Measurements from ENCODE around the gene TNFRSF8.

The TNFRSF8 gene

DNA sequence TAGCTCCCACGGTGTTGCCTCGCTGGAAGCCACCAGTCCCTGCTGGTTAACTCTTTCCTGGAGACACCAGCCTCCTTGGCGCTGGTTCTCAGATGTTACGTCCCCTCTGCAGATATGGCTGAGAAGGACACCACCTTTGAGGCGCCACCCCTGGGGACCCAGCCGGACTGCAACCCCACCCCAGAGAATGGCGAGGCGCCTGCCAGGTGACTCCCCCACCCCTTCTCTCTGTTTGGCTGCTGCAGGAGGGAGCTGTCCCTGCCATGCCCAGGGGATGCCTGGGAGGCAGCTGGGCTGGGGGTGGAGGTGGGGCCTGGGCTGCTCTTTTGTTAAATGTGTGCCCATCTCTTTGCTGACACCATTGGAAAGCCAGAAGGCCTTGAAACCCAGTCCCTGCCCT lies 60.1 kb downstream of the TNFRSF8 start:
- DNase-seq: no peak

DNA sequence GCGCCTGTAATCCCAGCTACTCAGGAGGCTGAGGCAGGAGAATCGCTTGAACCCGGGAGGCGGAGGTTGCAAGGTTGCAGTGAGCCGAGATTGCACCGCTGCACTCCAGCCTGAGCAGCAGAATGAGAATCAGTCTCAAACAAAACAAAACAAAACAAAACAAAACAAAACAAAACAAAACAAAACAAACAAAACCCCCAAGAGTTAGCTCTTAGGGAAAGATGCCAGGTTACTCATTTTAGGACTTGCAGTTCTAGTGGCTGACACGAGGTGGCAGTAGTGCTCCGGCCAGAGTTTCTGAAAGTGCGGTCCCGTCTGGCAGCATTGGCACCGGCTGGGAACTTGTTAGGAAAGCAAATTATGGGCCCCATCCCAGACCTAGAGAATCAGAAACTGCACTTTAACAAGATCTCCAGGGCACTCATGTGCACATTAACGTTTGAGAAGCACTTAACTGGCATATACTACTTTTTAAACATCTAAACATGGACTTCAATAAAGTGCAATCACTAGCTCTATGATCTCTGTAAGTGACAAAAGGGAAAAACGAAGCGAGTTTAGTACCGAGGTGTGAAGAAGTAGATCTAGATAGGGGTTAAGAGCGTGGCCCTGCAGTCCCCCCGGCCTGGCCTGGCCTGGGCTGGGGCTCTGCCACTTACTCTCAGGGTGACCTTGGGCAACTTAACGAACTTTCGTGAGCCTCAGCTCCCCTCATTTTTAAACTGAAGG lies 61.8 kb downstream of the TNFRSF8 start:
- peak; percentile 82 for DNase-seq

DNA sequence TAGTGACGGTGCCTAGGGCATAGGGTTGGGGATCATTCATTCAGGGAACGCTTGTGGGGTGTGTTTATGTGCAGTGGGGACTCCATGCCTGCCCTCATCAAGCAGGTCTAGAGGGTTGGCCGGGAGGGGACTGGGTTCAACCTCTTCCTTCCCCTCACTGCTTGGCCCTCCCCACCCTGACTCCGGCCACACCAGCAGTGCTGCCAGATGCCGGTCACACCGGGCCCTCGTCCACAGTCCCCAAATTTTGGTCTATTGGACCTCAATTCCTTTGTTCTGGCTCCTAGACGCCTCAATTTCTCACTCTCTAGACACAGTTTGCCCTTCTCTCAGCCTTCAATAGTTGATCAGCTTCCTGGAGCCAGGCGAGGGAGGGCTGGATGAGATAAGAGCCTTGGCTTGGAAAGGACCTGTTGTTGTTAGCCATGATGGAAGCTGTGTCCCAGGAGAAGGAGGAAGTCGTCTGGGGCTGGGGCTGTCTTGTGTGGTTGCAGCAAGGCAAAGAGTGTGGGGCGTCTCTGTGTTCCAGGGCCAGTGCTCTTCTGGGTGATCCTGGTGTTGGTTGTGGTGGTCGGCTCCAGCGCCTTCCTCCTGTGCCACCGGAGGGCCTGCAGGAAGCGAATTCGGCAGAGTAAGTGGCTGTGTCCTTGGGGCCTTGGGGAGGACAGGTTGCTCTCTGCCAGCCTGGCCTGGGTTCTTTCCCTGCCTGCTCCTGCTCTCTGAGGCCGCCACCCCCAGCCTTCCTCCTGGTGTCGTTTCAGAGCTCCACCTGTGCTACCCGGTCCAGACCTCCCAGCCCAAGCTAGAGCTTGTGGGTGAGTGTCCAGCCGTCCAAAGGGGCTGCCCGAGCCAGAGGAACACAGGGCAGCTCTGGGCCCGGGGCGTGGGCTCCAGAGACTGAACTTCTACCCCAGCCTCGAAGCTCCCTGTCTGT lies 62.6 kb downstream of the TNFRSF8 start:
- DNase-seq: no peak

DNA sequence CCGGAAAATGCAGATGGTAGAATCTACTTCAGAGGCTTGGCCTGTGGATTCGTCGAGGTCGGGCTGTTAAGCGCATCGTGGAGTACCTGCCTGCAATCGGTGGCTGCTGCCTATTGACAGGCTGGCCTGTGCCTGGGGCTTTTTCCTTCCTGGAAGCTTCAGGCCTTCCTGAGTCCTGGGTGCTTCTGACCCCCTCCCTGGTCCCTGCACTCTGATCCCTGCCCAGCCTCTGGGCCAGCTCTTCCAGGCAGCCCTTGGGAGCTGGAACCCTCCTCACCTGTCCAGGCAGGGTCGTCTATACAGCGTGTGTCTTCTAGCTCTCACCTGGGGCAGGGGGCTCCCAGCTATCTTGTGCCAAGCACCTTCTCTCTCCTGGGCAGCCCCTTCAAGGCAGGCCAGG lies 63.7 kb downstream of the TNFRSF8 start:
- no peak for DNase-seq

DNA sequence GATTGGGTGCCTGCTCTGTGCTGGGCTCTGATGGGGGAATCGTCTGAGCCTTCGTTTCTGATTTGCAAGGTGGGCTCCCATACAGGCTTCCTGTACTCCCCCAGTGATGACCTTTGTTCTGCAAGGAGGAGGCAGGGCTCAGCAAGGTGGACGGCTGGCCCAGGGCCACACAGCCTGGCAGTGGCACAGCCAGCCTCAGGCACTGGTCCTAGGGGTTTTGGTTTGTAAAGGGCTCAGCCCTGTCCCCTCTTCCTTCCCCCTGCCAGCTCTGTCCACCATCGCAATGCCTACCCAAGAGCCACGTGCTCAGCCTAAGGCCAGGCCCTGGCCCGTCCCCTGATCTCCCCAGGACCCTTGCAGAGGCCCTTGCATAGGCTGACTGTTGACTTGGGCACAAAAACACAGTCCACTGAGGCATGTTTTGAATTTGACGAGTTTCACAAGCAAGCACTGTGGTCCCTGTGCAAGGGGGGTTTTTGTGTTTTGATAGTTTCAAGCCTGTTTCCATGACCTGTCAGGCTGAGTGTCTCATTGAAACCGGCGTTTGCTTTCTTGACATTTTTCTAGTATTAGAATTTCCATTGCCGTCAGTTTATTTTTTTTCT lies 64.2 kb downstream of the TNFRSF8 start:
- DNase-seq: no peak

DNA sequence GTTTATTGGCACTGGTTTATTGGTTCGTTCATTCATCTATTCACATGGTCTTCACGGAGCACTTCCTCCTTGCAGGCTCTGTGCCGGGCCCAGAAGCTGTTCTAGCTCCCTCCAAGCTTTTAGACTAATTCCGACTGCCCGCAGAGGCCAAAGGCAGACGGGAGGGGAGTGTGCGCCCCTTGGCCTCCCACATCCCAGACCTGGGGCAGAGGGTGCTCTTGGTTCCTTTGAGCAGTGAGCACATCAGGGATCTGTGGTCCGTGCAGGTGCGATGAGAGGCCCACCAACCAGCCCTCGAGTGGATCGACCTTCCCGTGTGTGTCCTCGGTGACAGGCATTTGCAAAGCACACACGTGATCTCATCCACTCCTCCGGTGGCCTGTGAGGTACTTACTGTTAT lies 65.0 kb downstream of the TNFRSF8 start:
- DNase-seq: no peak

DNA sequence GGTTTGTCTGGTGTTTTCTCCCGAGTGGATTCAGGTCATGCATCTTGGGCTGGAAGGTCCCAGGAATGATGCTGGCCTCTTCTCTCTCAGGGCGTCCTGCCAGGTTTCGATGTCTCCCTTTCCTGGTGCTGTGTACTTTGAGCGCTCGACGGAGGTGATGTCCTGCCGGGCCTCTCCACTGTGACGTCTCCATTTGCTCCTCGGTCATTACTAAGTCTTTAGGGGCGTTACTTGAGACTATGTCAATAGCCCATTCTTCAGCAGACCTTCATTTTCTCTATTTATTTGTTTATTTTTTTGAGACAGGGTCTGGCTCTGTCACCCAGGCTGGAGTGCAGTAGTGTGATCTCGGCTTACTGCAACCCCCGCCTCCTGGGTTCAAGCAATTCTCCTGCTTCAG lies 66.5 kb downstream of the TNFRSF8 start:
- DNase-seq: no peak

DNA sequence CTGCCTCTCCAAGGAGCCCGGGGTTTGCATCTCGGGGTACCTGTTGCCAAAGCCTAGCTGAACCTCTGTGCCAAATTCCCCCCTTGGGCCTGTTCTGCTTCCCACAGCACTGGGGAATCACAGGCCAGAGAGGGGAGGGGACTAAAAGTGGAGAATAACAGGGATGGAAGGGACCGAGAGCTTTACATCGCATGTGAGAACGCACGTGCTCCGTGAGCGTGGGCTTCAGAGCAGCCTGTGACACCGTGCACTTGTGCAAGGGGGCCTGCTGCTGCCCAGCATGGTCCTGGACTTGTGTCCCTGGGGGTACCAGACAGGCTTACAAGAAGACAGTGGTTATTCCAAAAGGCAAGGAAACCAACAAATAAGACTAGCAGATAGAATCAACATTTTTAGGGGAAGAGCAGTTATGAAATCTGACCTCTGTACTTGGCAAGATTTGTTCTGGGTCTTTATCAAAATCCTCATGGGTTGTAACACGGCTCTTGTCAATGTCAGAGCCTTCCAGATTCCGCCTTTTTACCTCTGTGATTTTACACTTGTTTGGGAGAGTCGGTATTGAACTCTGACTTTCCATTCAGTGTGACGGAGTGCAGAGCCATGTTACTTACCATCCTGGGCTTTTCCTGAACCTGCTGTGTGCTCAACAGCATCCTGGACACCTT lies 67.5 kb downstream of the TNFRSF8 start:
- DNase-seq: no peak

DNA sequence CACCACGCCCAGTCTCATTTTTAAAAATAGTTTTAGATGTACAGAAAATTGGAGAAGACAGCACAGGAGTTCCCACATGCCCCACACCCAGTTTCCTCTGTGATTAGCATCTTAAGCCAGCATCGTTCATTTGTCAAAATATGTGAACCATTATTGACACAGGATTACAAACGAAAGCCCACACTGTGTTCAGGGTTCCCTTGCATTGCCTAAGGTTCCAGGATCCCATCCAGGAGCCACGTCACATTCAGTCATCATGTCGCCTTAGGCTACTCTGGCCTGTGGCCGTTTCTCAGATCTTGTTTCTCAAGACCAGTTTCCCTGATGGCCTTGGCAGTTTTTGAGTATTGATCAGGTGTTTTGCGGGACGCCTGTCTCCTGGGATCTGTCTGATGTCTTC lies 69.0 kb downstream of the TNFRSF8 start:
- no peak for DNase-seq

DNA sequence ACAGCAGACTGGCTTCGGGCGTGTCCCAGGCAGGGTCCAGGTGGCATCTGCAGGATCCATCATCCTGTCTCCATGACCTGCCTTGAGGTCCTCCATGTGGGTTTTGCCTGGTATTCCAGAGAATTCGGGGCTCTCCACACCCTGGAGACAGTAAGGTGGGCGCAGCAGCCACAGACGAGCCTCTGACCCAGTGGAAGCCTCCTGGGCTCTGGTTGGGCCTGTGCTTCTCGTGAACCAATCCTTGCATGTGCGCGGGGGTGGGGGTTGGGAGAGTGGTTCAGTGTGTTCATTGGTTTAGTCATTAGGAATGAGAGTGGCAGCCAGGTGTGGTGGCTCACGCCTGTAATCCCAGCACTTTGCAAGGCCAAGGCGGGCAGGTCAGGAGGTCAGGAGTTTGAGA lies 71.6 kb downstream of the TNFRSF8 start:
- DNase-seq: no peak

DNA sequence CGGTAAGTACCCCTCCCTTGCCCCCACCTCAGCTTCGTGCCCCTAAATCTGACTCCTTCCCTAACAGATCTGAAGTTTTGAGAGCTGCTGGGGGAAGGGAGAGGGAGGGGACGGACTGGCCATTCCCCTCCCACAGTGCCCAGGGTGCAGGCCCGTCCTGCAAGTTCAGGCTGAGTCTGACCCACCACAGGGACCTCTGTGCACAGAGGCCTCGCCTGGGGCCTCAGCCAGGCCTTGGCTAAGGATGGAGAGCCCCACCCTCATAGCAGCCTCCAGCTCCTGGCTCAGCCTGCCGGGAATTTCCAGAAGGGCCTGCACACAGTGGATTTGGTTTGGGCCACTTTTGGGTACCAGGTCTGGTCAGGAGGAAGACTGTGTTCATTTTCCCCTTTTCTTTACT lies 72.5 kb downstream of the TNFRSF8 start:
- no peak for DNase-seq

DNA sequence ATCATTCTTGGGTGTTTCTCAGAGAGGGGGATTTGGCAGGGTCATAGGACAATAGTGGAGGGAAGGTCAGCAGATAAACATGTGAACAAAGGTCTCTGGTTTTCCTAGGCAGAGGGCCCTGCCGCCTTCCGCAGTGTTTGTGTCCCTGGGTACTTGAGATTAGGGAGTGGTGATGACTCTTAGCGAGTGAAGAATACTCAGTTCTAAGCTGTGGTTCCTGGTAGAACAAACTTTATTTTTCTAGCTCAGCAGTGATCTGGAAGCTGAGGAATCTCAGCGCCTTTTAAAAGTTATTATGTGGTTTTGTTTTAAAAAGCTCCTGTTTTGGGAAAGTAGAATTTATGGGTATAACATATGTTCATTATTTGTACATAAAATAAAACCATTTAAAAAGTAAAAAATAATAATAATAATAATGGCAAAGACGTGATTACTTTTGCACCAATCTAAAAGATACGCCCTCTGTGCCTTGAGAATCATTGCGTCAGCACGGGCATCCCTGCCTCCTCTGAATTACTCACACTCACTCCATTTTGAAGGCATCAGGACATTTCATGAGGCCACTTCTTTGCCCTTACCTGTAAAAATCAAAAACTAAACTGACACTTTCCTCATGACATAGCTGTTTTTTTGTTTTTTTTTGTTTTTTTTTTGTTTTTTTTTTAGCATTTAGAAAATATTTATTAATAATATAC lies 74.0 kb downstream of the TNFRSF8 start:
- no peak for DNase-seq

DNA sequence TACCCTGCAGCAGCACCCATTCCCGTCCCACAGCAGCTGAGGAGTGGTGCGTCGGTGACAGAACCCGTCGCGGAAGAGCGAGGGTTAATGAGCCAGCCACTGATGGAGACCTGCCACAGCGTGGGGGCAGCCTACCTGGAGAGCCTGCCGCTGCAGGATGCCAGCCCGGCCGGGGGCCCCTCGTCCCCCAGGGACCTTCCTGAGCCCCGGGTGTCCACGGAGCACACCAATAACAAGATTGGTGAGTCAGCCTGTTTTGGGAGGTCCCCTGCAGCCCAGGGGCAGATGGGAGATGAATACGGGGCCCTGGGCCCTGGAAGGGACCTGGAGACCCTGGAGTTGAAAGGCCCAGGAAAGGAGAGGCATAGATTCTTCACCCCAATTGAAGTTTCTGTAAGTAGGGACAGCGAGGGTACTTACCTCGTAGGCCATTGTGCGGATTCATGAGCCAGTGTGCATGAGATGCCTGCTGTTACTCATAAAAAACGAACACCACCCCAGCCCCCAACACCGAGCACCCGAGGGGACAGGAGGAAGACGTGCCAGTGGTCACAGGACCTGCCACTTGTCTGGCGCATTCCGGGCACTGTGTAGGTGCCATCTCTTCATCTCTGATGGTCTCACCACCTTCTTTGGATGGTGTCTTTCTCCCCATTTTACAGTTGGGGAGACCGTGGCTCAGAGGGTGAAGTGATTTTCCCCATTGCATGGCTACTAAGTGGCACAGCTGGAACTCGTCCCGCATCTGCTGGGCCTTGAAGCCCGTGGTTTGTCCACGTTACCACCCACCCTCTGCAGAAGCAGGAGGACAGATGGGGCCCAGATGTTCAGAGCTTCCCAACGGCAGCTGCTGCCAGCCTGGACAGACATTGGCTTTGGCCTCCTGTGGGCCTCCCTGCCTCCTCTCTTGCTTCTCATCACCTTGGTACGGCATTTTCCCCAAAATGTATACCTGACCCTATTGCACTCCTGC lies 75.4 kb downstream of the TNFRSF8 start:
- DNase-seq: no peak

DNA sequence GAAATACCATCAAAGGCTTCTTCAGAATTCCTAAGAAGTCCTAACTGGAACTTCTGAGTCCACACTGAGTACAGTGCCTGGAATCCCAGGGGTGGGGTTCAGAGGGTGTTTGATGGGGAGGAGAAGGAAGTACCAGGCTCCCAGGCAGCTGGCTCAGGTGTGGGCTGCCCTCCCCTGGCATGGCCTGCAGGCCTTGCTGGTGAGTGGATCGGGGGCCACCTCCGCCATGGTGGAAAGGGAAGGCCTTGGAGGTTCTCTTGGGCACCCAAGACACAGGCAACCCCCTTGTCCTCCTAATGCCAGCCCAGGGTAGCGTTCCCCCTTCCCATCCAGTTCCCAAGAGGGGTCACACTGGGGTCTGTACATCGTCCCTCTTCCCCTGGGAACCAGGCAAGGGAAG lies 76.9 kb downstream of the TNFRSF8 start:
- no peak for DNase-seq

DNA sequence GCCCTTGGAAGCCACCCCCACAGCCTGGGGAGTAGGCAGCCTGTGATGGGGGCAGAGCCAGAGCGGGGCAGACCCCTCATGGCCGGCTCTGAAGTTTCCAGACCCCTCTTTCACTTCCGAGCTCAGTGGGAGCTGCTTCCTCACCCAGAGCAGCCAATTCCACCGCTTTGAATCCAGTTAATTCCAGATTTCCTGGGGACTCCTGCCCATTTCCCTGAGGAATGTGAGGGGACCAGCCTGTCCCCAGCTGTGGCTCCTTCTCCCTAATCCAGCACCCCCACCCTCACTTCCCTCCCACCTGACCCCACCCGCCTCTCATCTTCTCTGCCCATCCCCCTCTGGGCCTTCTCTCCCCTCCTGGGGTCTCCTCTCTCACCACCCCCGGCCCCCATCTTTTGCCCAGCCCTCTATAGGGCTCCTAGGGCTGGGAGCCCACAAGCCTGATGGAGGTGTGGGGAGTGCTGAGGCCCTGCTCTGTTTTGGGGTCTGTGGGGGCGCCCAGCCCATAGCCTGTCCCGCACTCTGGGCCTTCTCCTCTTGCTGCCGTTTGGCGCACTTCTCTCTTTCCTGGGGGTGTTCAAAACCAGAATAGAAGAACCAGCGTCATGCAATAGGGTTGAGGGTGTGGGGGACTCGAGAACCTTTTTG lies 77.5 kb downstream of the TNFRSF8 start:
- no peak for DNase-seq

DNA sequence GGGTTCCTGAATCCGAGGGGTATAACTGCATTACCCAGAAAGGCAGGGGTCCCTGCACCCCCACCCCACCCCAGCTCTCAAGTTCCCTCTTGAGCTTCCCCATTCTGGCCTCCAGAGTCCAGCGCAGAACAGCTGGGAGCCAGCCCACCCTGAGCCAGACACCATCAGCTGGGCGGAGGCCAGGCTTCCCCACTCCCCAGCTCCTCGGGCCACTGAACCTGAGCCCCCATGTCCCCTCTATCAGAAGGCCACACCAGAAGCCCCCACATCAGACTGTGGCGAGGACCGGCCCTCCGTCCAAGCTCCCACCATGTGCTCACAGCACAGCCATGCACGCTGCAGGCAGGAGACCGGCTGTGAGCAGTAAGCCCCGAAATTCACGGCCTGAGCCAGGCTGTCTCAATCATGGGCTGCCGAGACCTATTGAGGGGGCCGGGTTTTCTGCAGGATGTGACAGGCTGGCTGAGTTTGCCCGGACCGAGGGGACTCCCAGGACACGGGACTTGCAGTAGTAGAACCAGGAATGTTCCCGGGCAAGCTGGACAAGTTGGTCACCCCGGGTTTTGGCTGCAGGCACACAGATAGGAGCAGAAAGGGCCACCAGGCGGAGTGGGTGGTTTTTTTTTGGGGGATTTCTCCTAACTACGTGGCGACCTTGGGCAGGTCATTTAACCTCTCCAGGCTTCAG lies 78.2 kb downstream of the TNFRSF8 start:
- no peak for DNase-seq

DNA sequence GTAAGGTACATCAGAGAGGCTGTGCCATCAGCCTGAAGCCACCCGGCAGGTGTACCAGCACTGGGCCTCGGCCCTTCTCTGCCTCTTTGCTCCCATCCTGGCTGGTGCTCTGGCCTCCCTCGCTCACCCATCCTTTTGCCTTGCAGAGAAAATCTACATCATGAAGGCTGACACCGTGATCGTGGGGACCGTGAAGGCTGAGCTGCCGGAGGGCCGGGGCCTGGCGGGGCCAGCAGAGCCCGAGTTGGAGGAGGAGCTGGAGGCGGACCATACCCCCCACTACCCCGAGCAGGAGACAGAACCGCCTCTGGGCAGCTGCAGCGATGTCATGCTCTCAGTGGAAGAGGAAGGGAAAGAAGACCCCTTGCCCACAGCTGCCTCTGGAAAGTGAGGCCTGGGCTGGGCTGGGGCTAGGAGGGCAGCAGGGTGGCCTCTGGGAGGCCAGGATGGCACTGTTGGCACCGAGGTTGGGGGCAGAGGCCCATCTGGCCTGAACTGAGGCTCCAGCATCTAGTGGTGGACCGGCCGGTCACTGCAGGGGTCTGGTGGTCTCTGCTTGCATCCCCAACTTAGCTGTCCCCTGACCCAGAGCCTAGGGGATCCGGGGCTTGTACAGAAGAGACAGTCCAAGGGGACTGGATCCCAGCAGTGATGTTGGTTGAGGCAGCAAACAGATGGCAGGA lies 79.2 kb downstream of the TNFRSF8 start:
- DNase-seq: no peak

DNA sequence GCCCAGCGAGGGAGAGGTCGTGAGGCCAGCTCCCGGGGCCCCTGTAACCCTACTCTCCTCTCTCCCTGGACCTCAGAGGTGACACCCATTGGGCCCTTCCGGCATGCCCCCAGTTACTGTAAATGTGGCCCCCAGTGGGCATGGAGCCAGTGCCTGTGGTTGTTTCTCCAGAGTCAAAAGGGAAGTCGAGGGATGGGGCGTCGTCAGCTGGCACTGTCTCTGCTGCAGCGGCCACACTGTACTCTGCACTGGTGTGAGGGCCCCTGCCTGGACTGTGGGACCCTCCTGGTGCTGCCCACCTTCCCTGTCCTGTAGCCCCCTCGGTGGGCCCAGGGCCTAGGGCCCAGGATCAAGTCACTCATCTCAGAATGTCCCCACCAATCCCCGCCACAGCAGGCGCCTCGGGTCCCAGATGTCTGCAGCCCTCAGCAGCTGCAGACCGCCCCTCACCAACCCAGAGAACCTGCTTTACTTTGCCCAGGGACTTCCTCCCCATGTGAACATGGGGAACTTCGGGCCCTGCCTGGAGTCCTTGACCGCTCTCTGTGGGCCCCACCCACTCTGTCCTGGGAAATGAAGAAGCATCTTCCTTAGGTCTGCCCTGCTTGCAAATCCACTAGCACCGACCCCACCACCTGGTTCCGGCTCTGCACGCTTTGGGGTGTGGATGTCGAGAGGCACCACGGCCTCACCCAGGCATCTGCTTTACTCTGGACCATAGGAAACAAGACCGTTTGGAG lies 80.0 kb downstream of the TNFRSF8 start:
- DNase-seq: no peak

DNA sequence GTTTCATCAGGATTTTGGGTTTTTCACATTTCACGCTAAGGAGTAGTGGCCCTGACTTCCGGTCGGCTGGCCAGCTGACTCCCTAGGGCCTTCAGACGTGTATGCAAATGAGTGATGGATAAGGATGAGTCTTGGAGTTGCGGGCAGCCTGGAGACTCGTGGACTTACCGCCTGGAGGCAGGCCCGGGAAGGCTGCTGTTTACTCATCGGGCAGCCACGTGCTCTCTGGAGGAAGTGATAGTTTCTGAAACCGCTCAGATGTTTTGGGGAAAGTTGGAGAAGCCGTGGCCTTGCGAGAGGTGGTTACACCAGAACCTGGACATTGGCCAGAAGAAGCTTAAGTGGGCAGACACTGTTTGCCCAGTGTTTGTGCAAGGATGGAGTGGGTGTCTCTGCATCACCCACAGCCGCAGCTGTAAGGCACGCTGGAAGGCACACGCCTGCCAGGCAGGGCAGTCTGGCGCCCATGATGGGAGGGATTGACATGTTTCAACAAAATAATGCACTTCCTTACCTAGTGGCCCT lies 80.6 kb downstream of the TNFRSF8 start:
- DNase-seq: no peak

All from T-helper 9 cell (primary cell).